Subcutaneous adipose tissue (tissue), 4 donors: ENCODE data around the gene MAG. TPM values are rescaled to one million over a fixed set of nuclear protein-coding genes. Genes with fewer than 3 reads are reported as not detected.

ENCODE experiments used
- total RNA-seq, 4 donors: library from RNA; depleted of rRNA; stranded (reverse); fragments of >200 nt; gene quantifications; one replicate each; pipeline ENCODE4 v1.1.0, GENCODE V29; 2016
- TF ChIP-seq, protein P1 (sequence below): fragments of 450-650 bp; IDR thresholded peaks from one replicate; pipeline ENCODE4 v1.5.1; 2016; ENCODE audit warnings: low read depth, mild to moderate bottlenecking, control low read depth, antibody characterized with exemption, moderate library complexity

Gene MAG
- total RNA-seq, 4 donors from 2014 or later = not detected

- TF ChIP-seq, protein P1, sequence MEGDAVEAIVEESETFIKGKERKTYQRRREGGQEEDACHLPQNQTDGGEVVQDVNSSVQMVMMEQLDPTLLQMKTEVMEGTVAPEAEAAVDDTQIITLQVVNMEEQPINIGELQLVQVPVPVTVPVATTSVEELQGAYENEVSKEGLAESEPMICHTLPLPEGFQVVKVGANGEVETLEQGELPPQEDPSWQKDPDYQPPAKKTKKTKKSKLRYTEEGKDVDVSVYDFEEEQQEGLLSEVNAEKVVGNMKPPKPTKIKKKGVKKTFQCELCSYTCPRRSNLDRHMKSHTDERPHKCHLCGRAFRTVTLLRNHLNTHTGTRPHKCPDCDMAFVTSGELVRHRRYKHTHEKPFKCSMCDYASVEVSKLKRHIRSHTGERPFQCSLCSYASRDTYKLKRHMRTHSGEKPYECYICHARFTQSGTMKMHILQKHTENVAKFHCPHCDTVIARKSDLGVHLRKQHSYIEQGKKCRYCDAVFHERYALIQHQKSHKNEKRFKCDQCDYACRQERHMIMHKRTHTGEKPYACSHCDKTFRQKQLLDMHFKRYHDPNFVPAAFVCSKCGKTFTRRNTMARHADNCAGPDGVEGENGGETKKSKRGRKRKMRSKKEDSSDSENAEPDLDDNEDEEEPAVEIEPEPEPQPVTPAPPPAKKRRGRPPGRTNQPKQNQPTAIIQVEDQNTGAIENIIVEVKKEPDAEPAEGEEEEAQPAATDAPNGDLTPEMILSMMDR = no peak
Measured at GRCh38 chr19:35318679-35319448, 26.9 kb downstream of the MAG start.

DNA sequence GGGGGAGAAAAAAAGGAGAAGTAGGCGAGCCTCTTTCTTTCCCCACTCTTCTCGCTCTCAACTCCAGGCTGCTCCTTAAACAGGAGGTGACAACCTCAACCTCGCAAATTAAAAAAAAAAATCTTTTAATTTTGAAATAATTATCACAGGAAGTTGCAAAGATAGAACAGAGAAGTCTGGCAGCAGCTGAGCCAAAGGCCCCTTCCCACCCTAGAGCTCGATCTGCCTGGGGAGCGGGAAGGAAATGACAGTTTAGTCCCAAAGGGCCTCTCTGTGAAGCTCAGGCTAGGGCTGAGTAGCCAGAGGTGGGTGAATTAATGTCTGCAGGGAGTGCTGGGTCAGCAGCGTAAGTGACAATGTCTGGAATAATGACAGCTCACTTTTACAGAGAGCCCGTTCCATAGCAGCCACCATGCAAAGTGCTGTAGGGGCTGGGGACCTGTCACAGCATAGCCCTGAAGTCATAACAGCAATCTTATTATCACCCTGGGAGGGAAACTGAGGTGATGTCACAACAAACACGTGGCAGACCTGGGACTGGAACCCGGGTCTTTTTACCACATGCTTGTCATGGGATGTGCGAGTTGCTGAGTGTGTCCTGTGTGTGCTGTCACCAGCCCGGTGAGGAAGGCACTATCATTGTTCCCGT is 28.2 kb downstream of the MAG start:
- TF ChIP-seq, protein P1 = no peak

DNA sequence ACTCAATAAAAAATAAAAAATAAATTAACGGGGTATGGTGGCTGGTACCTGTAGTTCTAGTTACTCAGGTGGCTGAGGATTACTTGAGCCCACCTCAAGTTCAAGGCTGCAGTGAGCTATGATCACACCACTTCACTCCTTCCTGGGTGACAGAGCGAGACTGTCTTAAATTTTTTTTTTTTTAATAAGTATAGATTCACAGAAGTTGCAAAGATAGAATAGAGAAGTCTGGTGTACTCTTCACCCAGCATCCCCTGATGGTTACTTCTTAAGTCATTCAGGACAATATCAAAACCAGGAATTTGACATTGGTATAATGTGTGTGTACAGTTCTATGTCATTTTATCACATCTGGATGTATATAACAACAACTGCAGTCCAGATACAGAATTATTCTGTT is 29.3 kb downstream of the MAG start:
- TF ChIP-seq, protein P1 = no peak

GRCh38 chr19:35322014-35322413 is 30.1 kb downstream of the MAG start:
- TF ChIP-seq, protein P1 = no peak

DNA sequence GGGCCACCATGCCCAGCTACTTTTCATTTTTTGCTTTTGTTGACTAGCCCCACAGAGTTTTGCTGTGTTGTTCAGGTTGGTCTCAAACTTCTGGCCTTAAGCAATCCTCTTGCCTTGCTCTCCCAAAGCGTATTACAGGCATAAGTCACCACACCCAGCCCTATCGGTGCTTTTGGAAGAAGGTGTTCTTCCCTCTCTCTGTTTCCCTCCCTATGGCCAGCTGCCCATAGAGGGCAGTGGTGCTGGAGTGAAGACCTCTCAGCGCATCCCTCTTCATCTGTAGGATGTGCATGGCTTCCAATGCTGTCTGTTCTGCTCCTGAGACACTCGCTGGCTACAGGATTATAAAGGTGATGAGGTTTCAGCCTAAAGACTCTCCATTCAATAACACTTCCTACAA is 35.7 kb downstream of the MAG start:
- TF ChIP-seq, protein P1 = no peak

- TF ChIP-seq, protein P1 = no peak
Measured at GRCh38 chr19:35328851-35329285, 36.9 kb downstream of the MAG start, which contains the start of gene CD22. Gene CD22, plus strand, starts transcription at chr19:35329187. Its CDS starts 2,854 bp downstream, at chr19:35332041.

DNA sequence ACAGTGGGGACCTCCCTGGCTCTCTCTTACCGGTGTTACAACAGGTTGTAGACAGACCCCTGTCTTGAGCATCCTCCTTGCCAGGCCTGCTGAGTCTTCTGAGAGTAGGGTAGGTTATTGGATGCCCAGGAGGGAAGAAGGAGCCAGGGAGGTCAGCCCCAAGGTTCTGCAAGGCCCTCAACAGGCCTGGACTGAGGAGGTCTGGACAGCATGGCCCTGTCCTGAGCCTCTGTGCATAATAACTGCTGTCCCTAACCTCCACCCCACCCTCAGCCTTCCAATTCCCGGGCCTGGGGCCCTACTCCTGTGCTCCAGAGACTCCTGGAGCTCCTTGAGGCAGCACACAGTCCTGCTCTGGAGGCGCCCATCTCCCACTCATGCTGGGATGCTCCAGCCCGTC is 37.4 kb downstream of the MAG start:
- TF ChIP-seq, protein P1 = no peak
